Stimulated activated CD4-positive, alpha-beta T cell treated with anti-CD3 and anti-CD28 coated beads, Interleukin-4, amount 100 ng/mL, for 24 hours (primary cell): Measurements from ENCODE around the gene CD86.
"Not testable (repeated sequence)": the region's sequence is repeated elsewhere in the genome, so short reads cannot be mapped to it uniquely, and the experiment has no call there.

Experiments used
- DNase-seq: peaks from one replicate; pipeline ENCODE4 v3.0.0-alpha.2; 2020

CD86 gene

DNA sequence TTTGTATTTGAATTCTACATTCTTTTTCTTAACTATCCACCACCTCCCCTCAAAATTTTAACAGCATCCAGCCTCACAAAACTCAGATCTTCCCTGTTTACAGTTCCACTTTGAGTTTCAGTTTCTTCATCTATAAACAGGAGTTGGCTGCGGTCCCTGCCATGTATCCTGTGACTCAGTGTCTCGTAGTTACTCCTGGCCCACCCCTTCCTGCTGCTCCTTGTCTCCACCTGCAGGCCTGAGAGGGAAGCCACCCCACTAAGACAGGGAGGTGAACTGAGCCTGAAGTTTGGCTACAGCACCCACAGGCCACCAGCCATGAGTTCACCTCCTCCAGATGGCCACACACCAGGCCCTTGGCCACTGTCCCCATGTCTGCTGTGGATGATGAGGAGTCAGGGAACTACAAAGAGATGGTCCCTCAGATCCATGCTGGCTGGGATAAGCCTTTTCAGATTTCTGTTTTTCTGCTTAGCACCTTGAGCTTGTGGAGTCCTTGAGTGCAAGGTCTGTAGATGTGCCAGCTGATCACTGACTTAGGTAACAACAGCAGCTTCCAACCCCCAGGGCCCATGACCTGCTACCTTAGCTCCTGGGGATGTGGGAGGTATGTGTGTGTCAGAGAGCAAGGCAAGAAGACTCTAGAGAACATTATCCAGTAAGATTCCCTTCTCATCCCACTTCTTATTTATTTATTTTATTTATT, 37.5 kb downstream of the CD86 start:
- DNase-seq = peak; percentile 63

DNA sequence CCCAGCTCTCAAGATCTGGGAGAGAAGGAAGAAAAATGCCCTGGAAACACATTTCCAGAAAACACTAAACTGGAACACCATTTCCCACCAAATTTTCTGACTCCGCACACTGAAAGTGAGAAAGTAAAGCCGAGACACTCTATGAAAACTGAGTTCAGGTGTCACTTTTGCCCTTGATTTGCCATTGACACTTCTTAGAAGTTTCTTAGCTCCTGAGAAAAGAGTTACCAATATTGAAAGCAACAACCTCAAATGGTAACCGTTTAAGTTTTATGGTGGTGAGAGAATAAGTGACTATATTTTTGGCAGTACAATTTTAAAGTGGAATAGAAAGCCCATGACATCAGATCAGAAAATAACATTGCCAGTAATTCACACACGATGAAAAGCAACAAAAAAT, 39.0 kb downstream of the CD86 start:
- DNase-seq = no peak

DNA sequence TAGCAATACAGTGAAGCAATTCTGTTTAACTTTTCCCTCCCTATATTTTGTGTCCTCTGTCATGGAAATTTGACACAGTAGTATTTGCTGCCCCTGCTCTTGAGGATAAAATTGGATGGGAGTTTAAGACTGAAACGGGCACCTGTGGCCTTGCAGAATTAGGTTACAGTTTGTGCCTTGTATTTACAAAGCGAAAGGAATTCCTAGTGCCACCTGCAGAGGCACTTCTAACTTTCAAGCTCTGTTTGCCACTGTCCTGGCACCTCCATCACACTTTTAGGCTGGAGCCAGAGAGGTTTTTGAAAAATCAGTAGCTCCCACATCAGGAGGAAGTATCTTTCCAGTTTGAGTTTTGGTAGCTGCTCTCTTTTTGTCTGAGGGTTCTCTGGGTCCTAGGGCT, 39.5 kb downstream of the CD86 start:
- DNase-seq = no peak

DNA sequence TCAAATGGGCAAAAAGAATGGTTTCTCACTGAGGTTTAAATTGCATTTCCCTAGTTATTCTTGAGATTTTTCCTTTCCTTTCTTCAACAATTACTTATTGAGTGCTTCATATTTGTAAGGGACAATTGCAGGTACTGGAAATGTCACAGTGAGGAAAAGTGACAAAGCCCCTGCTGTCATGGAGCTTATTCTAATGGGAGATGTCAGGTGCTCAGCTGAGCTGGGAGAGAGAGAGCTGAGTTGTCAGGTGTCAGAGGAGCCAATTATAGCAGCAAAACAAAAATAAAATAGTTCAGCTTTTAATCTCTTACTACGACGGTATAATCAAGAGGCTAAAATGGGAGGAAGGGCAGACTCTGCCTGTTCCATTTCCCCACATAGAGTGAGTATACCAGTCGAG, 42.0 kb downstream of the CD86 start:
- no peak for DNase-seq

DNA sequence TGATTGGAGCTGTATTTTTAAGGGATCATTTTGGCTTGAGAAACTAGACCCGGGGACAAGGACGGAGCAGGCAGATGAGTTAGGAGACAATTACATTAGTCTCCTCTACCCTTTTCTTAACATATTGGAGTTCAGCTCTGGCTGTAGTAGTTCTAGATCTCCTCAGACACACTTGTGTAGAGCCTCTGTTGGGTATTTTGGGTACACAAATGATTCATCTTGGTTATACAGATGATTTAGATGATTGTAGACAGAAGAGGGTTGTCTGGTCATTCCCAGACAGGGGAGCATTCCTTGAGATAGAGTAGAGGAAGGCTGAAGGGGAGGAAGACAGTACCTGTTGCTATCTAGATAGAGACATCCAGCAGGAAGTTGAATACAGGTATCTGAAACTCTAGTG, 43.4 kb downstream of the CD86 start:
- no peak for DNase-seq

DNA sequence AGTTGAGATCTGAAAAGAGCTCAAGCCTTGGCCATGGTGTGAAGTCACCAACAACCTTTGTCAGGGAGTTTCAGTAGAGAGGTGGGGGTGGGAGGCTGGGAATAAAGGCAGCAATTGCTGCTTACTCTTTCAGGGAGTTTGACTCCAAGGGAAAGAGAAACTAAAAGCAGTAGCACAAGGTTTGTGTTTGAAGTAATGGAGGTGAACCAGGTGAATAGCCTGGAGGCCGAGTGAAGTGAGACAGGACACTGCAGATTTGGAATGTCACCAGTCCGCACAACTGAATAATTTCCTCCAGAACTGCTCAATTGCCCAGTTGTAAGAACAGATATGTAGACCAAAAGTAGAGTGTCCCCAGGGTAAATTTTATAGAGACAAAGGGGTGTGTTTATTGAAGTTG, 44.1 kb downstream of the CD86 start:
- no peak for DNase-seq

DNA sequence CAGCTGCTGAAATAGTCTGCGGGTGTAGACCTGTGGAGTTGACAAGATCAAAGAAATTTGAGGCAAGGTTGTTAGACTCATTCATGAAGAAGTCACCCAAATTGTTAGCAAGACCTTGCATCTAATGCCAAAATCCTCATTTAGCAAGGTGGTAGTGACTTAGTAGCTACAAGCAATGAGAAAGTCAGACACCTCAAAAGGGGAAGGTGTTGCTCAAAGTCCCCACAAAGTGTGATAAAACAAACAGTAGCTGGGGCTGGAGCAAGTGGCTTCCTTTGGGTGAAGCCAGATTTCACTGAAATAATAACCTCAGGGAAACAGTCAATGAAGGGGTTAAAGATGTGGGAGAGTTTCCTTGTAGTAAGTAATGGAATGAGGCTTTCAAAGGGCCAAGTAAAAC, 44.9 kb downstream of the CD86 start:
- DNase-seq = no peak

DNA sequence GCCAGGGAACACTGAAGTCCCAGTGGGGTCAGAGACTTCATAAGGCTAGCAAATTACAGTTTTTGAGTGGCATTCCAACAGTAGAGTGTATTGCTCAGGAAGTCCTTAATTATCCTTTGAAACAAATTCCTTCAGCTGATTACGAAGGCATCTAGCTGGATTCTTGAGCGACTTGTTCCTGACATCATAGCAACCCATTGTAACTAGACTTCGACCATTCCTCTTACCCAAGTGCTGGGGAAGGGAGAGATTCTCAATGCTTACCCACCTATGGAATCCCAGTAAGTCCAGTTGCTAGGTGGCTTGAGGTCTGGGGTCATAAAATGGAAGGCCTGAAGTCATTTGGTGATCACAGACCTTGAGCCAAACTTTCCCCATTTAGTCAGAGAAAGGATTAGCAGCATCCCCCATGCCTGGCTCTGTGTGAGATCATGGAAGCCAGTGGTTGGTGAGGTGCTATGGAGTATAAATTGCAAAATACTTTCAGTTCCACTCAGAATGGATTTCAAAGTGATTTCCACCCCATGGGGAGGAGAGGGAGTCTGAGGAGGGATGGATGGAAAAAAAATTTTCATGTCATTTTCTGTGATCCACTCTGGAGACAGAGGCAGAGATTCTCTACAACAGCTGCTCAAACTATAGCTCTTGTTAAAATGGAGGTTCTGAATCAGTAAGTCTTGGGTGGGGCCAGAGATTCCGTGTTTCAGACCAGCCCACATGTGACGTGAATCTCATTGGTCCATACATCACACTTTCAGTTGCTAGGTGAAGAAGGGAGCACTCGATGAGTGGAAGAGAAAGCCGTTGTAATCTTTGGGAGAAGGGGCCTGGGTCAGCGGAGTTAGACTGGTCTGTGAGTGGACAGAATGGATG, 45.7 kb downstream of the CD86 start:
- DNase-seq = peak; percentile 37

DNA sequence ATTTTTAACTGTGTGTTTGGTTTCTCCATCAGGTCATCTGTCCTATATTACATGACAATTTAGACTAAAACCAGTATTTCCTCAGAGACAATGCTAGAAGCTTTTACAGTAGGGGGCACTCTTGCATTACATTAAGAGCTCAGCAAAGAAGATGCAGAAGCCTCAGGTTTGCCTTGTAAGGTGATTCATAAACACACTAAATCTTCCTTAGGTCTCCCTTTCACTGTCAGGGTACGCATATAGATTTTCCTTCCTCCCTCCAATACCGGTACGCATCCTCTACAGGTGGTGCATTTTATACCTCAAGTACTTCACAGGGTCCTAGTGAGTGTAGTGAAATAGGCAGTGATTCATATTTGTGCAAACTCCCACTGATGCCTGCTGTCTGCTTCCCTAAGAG, 46.5 kb downstream of the CD86 start:
- DNase-seq = peak; percentile 34

DNA sequence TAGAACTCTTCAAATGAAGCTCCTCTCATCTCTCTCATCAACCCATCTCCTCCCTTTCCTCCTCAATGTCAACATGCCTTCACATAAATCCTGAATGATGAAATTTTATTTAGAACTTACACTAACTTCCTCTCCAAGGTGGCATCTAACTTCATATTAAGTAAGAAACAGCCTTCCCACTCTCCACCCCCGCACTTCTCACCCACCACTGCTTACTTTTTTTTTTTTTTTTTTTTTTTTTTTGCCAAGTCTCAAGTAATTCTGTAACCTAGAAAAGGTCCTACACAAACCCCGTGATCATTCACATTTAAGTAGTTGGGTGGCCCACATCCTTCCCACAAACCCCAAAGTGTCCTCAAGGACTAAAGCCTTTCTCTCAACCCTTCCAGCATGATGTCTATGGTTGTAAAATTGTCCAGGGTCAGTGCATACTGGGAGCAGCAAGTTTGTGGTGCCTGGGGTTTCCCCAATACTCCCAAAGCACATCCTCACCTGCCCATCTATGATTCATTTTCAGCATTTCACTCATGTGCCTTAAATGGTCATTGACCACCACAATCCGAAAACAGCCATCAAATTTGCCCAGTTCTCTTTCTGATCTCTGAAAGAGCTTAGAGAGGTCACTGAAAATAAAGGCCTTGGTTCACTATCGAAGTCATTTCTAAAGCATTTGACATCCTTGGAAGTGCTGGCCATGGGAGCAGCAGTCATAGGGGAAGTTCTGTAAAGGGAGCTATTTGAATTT, 47.2 kb downstream of the CD86 start:
- DNase-seq = peak; percentile 28

DNA sequence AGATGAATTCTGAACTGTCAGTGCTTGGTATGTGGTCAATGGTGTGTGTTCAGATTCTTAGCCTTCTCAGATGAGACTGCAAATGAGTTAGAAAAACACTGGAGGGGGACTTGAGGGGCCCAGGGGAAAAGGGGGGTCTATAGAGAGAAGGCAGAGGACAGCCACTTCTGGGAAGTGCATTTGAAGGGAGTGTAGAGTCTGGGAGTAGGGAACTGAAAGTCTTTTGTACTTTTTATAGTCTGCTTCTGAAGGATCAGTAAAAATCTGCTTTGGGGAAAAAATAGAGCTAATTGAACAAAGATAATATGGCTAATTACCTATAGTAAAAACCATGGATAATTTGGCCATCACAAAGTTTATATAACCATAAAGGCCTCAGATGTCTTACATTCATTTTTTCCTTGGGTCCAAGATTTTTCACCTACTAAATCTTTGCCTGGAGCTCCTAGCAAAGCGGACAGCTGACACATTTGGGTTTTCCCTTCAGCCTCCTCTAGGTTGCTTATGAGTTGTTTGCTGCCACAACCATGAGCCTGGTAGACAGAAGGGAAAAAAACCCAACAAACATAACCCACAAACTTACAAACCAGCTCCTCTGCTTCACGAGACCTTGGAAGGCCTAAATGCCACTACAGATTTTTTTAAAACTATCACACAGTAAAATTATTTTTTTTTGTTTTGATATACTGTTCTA, 48.8 kb downstream of the CD86 start:
- peak; percentile 20 for DNase-seq

DNA sequence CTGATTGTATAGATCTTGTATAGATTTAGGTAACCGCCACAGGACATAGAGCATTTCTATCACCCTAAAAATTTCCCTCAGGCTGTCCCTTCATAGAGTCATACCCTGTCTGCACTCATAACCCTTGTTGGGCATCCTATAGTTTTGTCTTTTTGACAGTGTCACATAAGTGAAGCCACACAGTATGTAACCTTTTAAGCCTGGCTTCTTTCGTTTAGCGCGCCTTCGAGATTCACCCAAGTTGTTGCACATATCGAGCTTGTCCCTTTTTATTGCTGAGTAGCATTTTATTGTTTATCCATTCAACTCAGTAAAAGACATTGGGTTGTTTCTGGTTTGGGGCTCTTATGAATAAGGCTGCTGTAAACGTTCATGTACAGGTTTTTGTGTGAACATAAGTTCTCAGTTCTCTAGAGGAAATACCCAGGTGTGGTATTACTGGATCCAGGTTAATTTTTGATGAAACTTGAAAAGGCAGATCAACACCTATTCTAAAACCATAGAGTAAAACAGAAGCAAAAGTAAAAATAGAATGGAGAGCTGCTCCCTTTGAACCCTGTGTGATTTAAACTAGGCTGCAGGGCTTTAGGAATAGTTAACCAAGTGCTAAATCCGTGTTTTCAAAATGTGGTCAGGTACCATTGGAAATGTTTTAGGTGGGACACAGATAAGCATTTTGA, 49.5 kb downstream of the CD86 start:
- no peak for DNase-seq

DNA sequence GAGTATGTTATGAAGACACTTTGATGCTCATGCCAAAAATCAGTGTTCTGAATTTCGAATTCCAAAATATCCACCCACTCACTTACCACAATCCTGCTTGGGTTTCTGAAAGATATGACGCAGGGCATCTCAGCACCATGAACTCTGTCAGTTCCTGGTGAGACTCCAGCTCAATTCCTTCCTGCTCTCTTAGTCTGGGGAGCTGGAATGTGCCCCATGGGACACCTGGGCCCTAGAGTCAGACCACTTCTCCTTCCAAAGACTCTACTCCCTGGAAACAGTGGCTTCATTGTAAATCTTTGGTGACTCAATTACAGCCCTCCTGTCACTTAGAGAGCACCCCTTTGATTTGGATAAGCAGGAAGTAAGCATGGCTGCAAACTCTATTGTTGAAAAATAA, 50.5 kb downstream of the CD86 start:
- no peak for DNase-seq

DNA sequence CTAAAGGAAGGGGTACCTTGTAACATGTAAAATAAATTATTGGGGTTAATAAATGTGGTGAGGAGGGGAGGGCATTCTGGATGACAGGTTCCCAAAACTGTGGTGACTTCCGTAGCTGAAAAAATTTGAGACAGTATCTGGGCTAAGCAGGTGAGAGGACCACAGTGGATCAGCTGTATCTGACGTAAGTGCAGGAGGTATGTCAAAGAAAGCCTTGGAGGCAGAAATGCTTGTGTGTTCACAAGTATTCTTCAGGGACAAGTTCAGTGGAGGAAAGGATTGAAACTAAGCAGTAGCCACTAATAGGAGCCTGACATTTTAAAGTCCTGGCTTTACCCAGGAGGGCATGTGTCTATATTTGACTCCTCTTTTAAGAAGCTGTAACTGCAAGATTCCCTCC, 52.0 kb downstream of the CD86 start:
- no peak for DNase-seq

DNA sequence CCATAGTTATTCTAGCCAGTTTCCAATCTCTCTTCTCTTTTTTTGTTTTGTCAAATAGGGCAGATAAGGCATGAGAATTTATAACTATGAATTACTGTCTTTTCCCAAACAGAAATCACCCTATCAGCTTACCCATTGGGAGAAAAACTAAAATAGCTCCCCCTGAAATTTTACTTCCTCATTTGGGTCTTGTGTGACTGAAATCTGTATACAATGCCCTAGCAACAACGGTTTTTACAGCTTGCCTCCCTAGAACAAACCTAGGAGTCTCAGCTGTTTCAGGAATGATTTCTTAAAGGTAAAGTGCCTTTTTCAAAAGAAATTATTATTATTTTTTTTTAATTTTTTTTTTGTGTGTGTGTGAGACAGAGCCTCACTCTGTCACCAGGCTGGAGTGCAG, 56.8 kb downstream of the CD86 start:
- no peak for DNase-seq

DNA sequence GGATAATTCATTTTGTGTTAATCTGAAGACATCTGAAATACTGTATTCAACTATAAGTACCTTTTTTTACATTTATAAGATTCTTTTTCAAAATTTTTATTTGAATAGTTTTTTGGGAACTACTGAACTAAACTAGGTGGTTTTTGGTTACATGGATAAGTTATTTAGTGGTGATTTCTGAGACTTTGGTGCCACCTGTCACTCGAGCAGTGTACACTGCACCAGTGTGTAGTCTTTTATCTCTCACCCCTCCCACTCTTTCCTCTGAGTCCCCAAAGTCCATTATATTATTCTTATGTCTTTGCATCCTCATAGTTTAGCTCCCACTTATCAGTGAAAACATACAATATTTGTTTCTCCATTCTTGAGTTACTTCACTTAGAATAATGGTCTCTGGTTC, 57.6 kb downstream of the CD86 start:
- no peak for DNase-seq

DNA sequence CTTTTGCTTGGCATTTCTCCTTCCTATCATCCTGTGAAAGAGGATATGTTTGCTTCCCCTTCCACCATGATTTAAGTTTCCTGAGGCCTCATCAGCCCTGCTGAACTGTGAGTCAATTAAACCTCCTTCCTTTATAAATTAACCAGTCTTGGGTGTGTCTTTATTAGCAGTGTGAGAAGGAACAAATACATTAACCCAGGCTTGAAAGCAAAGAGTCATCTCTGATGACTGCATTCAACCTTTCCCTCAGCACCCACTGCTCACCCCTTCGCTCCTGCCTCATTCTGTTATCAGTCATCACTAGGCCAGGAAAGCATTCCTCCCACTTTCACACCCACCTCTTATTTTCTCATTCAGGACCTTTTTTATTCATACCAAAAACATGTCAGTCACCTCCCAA, 68.7 kb downstream of the CD86 start:
- DNase-seq = peak; percentile 34

DNA sequence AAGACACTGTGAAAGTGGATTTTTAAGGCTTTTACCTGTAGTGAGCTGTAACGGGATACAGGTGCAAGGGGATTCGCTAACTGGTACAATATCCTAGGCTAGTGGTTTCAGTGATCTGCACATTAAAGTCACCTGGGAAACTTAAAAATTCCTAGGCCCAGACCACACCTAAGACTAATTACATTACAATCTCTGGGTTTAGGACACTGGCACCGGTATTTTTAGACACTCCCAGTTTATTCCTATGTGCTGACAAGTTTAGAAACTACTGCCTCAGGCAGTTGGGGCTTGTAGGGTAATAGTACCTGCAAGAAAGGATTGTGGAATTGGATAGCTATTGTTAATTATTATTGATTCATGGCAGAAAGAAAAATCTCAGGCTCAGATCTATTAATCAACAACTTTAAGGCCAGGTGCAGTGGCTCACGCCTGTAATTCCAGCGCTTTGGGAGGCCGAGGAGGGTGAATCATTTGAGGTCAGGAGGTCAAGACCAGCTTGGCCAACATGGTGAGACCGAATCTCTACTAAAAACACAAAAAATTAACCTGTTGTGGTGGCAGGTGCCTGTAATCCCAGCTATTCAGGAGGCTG, 77.9 kb downstream of the CD86 start:
- DNase-seq = no peak

DNA sequence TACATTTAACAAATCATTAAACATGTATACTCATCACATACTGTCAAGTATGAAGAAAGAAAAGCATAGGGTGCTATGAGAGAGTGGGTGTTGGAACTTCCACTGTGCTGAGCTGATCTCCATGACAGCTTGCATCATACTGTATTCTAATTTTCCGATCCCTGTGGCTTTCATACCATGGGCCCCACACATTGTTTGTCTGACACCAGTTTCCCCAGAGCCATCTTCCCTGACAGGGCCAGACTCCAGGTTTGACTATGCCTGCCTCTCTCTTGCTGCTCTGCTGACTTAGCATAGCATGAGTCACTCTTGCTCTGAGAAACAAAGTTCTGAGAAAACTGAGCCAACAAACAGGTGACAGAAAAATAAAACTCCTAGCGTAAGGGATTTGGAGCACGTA, 91.3 kb downstream of the CD86 start:
- peak; percentile 78 for DNase-seq

DNA sequence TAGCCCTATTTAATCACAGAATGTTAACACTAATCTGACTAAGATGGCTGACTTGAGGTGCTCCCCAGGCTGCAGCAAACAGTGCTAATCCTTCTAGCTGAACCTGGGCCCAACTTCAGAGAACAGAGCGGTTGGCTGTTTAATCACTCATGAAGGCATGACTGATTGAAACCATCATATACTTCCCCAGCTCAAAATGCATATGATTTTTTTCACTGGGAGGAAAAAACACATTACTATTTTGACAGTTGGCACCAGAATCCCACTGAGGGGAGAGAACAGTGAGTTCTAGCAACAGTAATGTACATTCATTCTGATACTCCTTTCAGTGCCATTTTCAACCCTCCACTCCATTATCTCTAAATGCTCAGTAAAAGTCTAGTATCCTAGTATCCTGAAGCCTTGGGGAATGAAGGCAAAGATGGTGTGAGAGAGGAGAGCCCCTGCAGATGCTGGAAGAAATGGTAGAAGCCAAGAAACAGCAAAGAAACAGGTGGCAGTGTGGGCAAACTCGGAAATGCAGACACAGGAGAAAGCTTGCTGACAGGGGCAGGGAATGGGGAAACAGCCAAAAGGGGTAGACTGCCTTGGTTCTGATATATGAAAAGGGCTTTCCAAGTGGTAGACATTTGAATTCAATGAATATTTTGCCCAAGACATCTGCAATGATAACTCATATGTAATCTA, 93.9 kb downstream of the CD86 start:
- DNase-seq = no peak

DNA sequence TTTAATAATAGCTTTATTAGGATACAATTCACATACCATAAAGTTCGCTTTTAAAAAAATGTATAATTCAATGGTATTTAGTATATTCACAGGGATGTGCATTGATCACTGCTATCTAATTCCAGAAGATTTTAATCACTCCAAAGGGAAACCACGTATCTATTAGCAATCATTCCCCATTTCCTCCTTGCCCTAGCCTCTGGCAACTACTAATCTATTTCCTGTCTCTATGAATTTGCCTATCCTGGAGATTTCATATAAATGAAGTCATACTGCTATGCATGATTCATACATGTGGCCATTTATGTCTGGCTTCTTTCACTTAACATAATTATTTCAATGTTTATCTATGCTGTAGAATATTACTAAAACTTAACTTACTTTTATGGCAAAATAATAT, 96.3 kb downstream of the CD86 start:
- DNase-seq = no peak

DNA sequence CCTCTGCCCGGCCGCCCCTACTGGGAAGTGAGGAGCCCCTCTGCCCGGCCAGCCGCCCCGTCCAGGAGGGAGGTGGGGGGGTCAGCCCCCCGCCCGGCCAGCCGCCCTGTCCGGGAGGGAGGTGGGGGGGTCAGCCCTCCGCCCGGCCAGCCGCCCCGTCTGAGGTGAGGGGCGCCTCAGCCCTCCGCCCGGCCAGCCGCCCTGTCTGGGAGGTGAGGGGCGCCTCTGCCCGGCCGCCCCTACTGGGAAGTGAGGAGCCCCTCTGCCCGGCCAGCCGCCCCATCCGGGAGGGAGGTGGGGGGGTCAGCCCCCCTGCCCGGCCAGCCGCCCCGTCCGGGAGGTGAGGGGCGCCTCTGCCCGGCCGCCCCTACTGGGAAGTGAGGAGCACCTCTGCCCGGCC, 109.8 kb downstream of the CD86 start:
- DNase-seq = not testable (repeated sequence)
